ENCODE measurements around the gene NOP16. TPM values are rescaled to one million over a fixed set of nuclear protein-coding genes. Genes with fewer than 3 reads are reported as not detected.

The NOP16 gene
- total RNA-seq, 4 donors from 2014 or later, result 11.5 to 22.5 (median 12.1) TPM

- no peak for DNase-seq (ENCODE audit: low spot score in 2 of 2)
- intact Hi-C loops (cut with DNase I; ENCODE audit: low total_unique reads), result no loop called here
- H3K4me3 ChIP-seq (ENCODE audit: low read depth, poor library complexity, severe bottlenecking), result no peak overlapping the region
- no peak for TF ChIP-seq POLR2A (IDR thresholded peaks at IDR 0.05)
- no peak for TF ChIP-seq CTCF (IDR thresholded peaks at IDR 0.05)
These were observed 54.2 kb downstream of the NOP16 start for GRCh38 chr5:176334031-176334770.

MicroRNAs within 50 kb of the gene (microRNA counts, 767-probe panel; counts per million panel counts)
- microRNA hsa-miR-1271-5p, result 0 to 358 counts per million in 2 donors

Small RNAs within 50 kb of the gene (microRNA-seq; reads per million reads assigned to microRNA genes)
- 2.8 to 3.4 reads per million in 2 donors for gene MIR1271 (ENCODE audit: borderline number of aligned reads in 1 of 2, borderline replicate concordance in 2 of 2)

Other genes with a start within 250 kb of the NOP16 start
- 10 to 100 TPM in 2 of 4 donors, 1 to 10 TPM in 2; 7.5 to 14.9 (median 11.0) TPM for gene SIMC1, start 150.2 kb downstream of the NOP16 start, total RNA-seq
- 10 to 100 TPM; 58.0 to 89.4 (median 73.4) TPM for gene KIAA1191, start 26.8 kb downstream of the NOP16 start, total RNA-seq
- 10 to 100 TPM in 2 of 4 donors, 1 to 10 TPM in 2; 6.1 to 13.5 (median 8.8) TPM for gene ARL10, start 23.1 kb downstream of the NOP16 start, total RNA-seq
- 100 to 1,000 TPM; 110 to 153 (median 130) TPM for gene HIGD2A, start 153 bp upstream of the NOP16 start, total RNA-seq
- 100 to 1,000 TPM; 707 to 959 (median 743) TPM for gene CLTB, start 27.9 kb upstream of the NOP16 start, total RNA-seq
- 10 to 100 TPM; 32.6 to 35.8 (median 33.7) TPM for gene FAF2, start 59.8 kb upstream of the NOP16 start, total RNA-seq
- gene RNF44, start 148.8 kb upstream of the NOP16 start, total RNA-seq, result 10 to 100 TPM; 29.6 to 45.7 (median 33.7) TPM
- gene CDHR2, start 160.7 kb upstream of the NOP16 start, total RNA-seq, result under 1 TPM in 3 of 4 donors, not detected in 1; 0.15 to 0.19 (median 0.15) TPM
- 1 to 10 TPM in 3 of 4 donors, under 1 TPM in 1; 0.72 to 1.7 (median 1.5) TPM for gene GPRIN1, start 221.6 kb upstream of the NOP16 start, total RNA-seq
- not detected for gene SNCB, start 241.9 kb upstream of the NOP16 start, total RNA-seq
- not detected for gene EIF4E1B, start 242.1 kb upstream of the NOP16 start, total RNA-seq

Measured in lower leg skin (tissue), 4 donors.